ENCODE results near the gene ATP6AP2. TPM values are rescaled to one million over a fixed set of nuclear protein-coding genes. Genes with fewer than 3 reads are reported as not detected.

ATP6AP2 gene
- total and polyA plus RNA-seq, 9 of the 15 experiments (the other 6 are each of a cell fraction or from before 2014, with no cell fraction given) = 23.3 to 131 (median 41.9) TPM

DNA sequence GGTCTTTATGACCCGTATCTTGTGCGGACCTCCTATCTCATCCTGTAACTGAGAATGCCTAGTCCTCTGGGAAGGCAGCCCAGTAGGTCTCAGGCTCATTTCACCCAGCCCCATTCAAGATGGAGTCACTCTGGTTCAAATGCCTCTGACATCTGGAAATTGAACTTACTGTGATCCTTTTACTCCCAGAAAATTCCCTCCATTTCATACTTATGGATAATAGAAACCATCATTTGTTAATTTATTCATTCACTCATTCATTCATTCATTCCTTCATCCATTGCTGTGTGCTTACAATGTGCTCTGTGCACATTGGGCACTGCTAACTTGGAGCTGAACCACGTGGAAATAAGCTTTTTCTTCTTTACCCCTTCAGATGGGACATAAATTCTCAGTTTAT is 9.2 kb upstream of the ATP6AP2 start (continued):
- TF ChIP-seq RAD21 (CRISPR knock-in tag; conservative IDR thresholded peaks at IDR 0.05 in 1 of 2, IDR thresholded peaks at IDR 0.05 in 1 of 2) = no peak
- TF ChIP-seq RBM17 (IDR thresholded peaks at IDR 0.05; ENCODE audit: borderline replicate concordance, low read depth, low read length) = no peak
- TF ChIP-seq, protein P1, sequence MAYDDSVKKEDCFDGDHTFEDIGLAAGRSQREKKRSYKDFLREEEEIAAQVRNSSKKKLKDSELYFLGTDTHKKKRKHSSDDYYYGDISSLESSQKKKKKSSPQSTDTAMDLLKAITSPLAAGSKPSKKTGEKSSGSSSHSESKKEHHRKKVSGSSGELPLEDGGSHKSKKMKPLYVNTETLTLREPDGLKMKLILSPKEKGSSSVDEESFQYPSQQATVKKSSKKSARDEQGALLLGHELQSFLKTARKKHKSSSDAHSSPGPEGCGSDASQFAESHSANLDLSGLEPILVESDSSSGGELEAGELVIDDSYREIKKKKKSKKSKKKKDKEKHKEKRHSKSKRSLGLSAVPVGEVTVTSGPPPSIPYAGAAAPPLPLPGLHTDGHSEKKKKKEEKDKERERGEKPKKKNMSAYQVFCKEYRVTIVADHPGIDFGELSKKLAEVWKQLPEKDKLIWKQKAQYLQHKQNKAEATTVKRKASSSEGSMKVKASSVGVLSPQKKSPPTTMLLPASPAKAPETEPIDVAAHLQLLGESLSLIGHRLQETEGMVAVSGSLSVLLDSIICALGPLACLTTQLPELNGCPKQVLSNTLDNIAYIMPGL (CRISPR knock-in tag; IDR thresholded peaks at IDR 0.05) = no peak
- no peak for TF ChIP-seq SMARCB1 (IDR thresholded peaks at IDR 0.05; ENCODE audit: insufficient read length, low read depth)
- peak; percentile 80; the same call in 1 of the 2 replicates for TF ChIP-seq ZNF717 (CRISPR knock-in tag; IDR thresholded peaks at IDR 0.05)
- no peak for TF ChIP-seq CTBP1 (IDR thresholded peaks at IDR 0.05; ENCODE audit: borderline replicate concordance)
- no peak for TF ChIP-seq KAT8 (IDR thresholded peaks at IDR 0.05; ENCODE audit: low read depth)
- TF ChIP-seq, protein P2, sequence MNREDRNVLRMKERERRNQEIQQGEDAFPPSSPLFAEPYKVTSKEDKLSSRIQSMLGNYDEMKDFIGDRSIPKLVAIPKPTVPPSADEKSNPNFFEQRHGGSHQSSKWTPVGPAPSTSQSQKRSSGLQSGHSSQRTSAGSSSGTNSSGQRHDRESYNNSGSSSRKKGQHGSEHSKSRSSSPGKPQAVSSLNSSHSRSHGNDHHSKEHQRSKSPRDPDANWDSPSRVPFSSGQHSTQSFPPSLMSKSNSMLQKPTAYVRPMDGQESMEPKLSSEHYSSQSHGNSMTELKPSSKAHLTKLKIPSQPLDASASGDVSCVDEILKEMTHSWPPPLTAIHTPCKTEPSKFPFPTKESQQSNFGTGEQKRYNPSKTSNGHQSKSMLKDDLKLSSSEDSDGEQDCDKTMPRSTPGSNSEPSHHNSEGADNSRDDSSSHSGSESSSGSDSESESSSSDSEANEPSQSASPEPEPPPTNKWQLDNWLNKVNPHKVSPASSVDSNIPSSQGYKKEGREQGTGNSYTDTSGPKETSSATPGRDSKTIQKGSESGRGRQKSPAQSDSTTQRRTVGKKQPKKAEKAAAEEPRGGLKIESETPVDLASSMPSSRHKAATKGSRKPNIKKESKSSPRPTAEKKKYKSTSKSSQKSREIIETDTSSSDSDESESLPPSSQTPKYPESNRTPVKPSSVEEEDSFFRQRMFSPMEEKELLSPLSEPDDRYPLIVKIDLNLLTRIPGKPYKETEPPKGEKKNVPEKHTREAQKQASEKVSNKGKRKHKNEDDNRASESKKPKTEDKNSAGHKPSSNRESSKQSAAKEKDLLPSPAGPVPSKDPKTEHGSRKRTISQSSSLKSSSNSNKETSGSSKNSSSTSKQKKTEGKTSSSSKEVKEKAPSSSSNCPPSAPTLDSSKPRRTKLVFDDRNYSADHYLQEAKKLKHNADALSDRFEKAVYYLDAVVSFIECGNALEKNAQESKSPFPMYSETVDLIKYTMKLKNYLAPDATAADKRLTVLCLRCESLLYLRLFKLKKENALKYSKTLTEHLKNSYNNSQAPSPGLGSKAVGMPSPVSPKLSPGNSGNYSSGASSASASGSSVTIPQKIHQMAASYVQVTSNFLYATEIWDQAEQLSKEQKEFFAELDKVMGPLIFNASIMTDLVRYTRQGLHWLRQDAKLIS (CRISPR knock-in tag; IDR thresholded peaks at IDR 0.05) = no peak
- TF ChIP-seq, protein P3, sequence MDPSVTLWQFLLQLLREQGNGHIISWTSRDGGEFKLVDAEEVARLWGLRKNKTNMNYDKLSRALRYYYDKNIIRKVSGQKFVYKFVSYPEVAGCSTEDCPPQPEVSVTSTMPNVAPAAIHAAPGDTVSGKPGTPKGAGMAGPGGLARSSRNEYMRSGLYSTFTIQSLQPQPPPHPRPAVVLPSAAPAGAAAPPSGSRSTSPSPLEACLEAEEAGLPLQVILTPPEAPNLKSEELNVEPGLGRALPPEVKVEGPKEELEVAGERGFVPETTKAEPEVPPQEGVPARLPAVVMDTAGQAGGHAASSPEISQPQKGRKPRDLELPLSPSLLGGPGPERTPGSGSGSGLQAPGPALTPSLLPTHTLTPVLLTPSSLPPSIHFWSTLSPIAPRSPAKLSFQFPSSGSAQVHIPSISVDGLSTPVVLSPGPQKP (CRISPR knock-in tag; IDR thresholded peaks at IDR 0.05) = no peak
- TF ChIP-seq NR2C1 (IDR thresholded peaks at IDR 0.05) = no peak
- TF ChIP-seq NR2C1 (tag; IDR thresholded peaks at IDR 0.05) = peak; percentile 95
- no peak for TF ChIP-seq NFIC (IDR thresholded peaks at IDR 0.05)
- no peak for TF ChIP-seq ZNF174 (CRISPR knock-in tag; IDR thresholded peaks at IDR 0.05)
- TF ChIP-seq MAFK (IDR thresholded peaks at IDR 0.05; ENCODE audit: low read length) = no peak
- TF ChIP-seq HNRNPUL1 (IDR thresholded peaks at IDR 0.05; ENCODE audit: low read length) = no peak
- TF ChIP-seq ZNF253 (CRISPR knock-in tag; conservative IDR thresholded peaks at IDR 0.05) = no peak
- TF ChIP-seq STAG1 (CRISPR knock-in tag; IDR thresholded peaks at IDR 0.05; ENCODE audit: borderline replicate concordance) = no peak
- TF ChIP-seq ETS2 (tag; IDR thresholded peaks at IDR 0.05; ENCODE audit: borderline replicate concordance, poor library complexity, severe bottlenecking) = no peak
- TF ChIP-seq TAF15 (IDR thresholded peaks at IDR 0.05; ENCODE audit: low read depth, low read length) = no peak
- TF ChIP-seq KLF6 (CRISPR knock-in tag; IDR thresholded peaks at IDR 0.05; ENCODE audit: borderline replicate concordance) = peak; percentile 97
